DMS153 treated with DMSO at 0.1 percent for 48 hours (cell line): ENCODE measurements around the gene ZSWIM3.
"Not testable (repeated sequence)": the region's sequence is repeated elsewhere in the genome, so short reads cannot be mapped to it uniquely, and the experiment has no call there.

Source experiments
- DNase-seq: peaks from one replicate; lab custom pipeline; 2025; ENCODE audit not compliant: unreplicated experiment; lab: John Stamatoyannopoulos, UW

ZSWIM3 gene

DNA sequence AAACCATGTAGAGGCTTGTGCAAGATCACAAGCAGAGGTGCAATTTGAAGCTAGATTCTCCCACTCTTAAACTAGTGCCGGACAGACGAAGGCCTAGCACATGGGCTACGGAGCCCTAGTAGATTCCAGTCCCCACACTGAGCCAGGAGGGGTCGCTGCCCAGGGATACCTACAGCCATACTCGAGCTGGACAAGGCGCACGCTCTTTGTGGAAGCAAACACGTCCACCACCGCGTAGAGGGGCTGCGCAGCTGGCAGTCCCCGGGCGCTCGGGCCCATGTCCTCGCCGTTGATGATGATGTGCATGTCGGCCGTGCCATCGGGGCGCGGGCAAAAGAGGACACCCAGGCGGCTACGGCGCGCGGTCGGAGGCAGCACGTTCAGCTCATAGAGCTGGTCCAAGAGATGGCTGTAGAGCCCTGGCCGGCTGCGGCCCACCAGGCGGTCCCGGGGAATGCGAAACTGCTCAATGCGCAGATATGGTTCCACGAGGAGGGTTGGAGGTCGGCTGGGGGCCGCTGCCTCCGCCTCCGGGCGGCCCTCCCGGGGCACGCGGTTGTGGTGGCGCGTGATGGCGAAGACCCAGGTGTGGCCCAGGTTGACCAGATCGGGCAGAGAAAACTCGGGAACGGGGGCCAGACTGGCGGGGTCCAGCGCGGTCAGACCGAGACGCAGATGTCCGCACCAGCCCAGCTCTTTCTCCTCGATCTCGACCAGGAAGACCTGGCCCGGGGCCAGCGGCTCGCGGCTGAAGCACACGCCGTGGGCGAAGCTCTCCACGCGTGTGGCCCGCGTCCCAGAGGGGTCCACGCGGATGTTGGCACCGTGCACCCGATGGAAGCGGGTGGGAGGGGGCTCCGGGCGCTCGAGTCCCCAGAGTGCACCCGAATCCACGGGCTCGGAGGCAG, 32.9 kb downstream of the ZSWIM3 start:
- DNase-seq: peak; percentile 44

DNA sequence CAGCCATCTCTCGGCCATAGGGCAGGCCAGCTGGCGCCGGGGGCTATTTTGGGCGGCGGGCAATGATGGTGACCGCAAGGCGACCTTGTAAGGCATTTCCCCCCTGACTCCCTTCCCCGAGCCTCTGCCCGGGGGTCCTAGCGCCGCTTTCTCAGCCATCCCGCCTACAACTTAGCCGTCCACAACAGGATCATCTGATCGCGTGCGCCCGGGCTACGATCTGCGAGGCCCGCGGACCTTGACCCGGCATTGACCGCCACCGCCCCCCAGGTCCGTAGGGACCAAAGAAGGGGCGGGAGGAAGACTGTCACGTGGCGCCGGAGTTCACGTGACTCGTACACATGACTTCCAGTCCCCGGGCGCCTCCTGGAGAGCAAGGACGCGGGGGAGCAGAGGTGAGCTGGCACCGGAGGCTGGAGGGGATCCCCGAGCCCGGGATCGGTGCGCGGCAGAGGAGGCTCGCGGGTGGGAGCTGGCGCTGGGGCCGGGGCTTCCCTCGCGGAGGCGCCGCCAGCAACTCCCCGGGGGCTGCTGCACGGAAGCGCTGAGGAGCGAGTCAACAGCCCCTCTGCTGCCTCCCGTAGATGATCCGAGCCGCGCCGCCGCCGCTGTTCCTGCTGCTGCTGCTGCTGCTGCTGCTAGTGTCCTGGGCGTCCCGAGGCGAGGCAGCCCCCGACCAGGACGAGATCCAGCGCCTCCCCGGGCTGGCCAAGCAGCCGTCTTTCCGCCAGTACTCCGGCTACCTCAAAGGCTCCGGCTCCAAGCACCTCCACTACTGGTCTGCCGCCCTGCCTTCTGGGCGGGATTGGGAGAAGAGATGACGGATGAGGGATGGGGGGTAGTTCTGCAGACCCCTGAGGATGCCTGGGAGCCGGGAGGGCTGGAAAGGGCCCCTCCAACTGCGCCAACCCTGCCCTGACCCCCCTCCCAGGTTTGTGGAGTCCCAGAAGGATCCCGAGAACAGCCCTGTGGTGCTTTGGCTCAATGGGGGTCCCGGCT, 33.9 kb downstream of the ZSWIM3 start, which contains the start of the genes CTSA and NEURL2:
CTSA (plus strand) TSS at position 351 of the 999 bp plus-strand sequence; CDS start at position 585, 234 bp downstream.
NEURL2 (minus strand) TSS at position 224 of the 999 bp plus-strand sequence; CDS start at position 7, 217 bp downstream.
- DNase-seq: peak; percentile 72

DNA sequence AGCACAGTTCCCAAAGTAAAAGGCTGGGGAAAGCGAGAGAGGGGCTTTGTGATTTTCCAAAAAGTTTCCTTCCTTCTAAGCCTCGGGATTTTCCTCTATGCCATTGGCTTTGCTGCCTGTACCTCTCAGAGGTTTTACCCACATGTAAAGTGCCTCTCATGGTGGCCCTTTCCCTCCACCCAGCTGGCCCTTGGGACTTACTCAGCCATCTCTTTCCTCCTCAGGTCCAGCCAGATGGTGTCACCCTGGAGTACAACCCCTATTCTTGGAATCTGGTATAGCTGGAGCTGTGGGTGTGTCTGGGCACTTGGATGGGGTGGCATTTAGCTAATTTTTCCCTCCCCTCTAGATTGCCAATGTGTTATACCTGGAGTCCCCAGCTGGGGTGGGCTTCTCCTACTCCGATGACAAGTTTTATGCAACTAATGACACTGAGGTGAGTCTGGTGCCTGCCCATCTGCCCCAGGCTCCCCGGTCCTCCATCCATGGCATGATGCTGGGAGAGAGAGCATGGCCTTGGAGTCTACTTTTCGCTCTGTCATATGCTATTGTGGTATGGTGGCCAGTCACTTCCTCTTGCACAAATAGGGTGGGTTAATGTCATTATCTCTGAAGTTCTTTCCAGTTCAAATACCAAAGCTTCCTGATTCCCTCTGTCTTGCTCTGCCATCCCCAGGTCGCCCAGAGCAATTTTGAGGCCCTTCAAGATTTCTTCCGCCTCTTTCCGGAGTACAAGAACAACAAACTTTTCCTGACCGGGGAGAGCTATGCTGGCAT, 34.8 kb downstream of the ZSWIM3 start:
- no peak for DNase-seq

GRCh38 chr20:45892828-45893500, 35.5 kb downstream of the ZSWIM3 start:
- DNase-seq: no peak

DNA sequence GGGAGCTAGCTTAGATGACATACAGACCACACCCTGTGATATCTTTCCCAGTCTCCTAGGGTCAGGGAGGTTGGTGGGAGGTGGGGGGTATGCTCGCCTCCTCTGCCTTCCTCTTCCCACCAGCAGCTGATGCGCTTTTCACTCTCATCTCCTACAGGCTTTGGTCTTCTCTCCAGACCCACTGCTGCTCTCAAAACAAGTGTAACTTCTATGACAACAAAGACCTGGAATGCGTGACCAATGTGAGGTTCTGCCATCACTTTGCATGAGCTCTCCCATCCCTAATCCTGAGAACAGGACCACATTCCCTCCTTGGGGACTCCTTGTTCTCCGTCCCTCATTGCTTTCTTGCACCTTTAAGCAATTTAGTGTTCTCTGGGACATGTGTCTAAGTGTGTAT, 36.4 kb downstream of the ZSWIM3 start:
- DNase-seq: no peak

DNA sequence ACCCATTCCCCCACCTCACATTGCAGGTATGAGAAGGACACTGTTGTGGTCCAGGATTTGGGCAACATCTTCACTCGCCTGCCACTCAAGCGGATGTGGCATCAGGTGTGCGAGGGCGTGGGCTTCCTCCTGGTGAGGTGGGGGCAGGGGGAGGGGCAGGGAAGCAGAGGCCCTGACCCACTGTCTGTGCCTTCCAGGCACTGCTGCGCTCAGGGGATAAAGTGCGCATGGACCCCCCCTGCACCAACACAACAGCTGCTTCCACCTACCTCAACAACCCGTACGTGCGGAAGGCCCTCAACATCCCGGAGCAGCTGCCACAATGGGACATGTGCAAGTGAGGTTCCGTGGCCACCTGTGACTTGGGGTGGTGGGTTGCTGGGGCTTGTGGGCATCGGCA, 37.4 kb downstream of the ZSWIM3 start:
- DNase-seq: no peak

GRCh38 chr20:45896641-45897161, 39.3 kb downstream of the ZSWIM3 start:
- DNase-seq: no peak

GRCh38 chr20:45897289-45897688, 39.9 kb downstream of the ZSWIM3 start:
- no peak for DNase-seq

- DNase-seq: no peak
Observed at GRCh38 chr20:45897692-45898091, 40.3 kb downstream of the ZSWIM3 start.

GRCh38 chr20:45898285-45898684, 40.9 kb downstream of the ZSWIM3 start:
- DNase-seq: no peak

DNA sequence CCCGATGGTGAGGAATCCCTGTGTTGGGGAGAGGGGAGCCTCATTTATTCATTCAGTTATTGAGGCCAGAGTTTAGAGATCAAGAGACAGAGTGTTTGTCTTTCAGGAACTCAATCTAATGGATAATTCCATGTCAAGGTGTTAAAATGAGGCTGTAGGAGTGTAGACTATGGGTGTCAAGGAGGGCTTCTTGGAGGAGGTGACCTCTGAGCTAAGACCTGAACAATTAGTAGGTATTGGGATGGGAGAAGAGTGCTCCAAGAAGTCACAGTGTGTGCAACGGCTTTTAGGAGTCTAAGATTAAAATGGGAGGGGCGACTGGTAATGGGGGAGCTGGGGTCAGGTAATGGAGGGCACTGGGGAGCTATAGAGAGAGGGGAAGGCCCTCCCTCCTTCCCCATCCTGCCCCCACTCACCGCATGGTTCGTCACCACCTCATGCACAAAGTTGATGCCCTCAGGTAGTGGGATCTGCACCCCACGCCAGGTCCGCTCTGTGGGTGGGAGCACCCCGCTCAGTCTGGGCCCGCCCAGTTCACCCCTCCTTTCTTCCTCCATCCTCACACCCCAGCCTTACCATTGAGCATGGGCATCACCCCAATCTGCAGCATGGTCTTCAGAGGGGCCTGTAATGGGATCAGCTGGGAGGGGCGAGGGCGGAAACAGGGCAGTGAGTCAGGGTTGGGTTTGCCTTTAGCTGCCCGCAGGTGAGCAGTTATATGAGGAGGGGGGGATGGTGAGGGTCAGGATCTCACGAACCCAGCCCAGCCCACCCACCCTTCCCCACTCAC, 41.8 kb downstream of the ZSWIM3 start:
- no peak for DNase-seq

GRCh38 chr20:45901332-45901731, 43.9 kb downstream of the ZSWIM3 start:
- DNase-seq: not testable (repeated sequence)

GRCh38 chr20:45902199-45902701, 44.8 kb downstream of the ZSWIM3 start:
- DNase-seq: no peak

GRCh38 chr20:45904583-45905504, 47.4 kb downstream of the ZSWIM3 start:
- no peak for DNase-seq

DNA sequence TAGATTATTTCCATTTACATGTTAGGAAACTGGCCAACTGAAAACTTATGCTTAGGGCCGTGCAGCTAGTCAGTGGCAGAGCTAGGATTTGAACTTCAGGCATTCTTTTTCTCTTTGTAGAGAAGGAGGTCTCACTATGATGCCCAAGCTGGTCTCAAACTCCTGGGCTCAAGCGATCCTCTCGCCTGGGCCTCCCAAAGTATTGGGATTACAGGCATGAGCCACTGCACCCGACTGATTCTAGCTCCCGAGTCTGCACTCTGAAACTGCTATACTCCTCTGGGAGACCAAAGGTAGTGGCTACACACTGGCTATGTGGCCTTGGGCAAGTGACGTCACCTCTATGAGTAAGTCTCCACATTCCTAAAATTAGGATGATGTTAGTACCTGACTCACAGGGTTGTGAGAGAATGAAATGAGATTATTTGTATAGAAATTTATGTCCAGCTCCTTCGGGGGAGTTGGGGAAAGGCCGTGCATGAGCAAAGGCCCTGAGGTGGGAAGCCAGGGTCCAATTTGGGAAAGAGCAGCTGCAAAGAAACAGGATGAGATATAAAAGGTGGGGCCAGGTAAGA, 48.2 kb downstream of the ZSWIM3 start:
- no peak for DNase-seq

DNA sequence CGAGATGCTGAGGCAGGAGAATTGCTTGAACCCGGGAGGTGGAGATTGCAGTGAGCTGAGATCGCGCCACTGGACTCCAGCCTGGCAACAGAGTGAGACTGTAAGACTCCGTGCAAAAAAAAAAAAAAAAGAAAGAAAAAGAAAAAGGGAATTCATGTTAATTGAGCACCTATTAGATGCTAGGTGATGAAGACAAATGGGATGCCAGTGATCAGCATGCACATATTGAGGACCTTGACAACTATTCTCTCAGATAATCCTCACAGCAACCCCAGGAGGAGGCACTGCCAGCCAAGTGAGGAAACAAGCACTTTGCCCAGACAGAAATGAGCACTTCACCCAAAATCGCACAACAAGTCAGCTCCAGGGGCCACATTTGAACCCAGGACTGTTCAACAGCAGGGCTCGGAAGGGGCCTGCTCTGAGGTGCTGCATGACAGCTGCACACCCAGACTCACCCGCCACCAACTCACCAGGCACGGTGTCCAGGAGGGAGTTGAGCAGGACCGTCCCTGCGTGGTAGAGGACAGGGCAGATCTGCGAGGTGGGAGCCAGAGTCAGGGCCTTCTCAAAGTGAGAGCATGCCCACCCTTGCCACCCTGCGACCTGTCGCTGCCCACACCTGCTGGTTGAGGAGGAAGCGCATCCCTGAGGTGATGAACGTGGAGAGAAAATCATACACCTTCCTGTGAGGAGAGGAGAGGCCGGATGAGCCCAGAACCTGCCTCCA, 50.0 kb downstream of the ZSWIM3 start:
- DNase-seq: no peak

GRCh38 chr20:45908084-45908483, 50.7 kb downstream of the ZSWIM3 start:
- no peak for DNase-seq
